B cell (primary cell): ENCODE measurements around the gene LRTM2. TPM values are rescaled to one million over a fixed set of nuclear protein-coding genes. Genes with fewer than 3 reads are reported as not detected.

ENCODE experiments used
- ATAC-seq: fragments of 200-7000 bp; cut with Tn5 transposase; one replicate; pipeline ENCODE4 v1.10.0; 2021; ENCODE audit warnings: low read depth, mild to moderate bottlenecking, moderate number of reproducible peaks, moderate library complexity
- CTCF ChIA-PET: fragments of 350-600 bp; sonication (Branson Sonifier 250); formaldehyde crosslinking; loops from one replicate; lab custom pipeline; 2021; ENCODE audit warnings: antibody characterized with exemption, inconsistent platforms; lab: Charles Lee
- POLR2A ChIA-PET: fragments of 350-600 bp; sonication (Branson Sonifier 250); formaldehyde crosslinking; loops from one replicate; lab custom pipeline; 2021; ENCODE audit warnings: antibody characterized with exemption; lab: Charles Lee
- DNase-seq: peaks from one replicate; pipeline ENCODE4 v3.0.0; 2013
- H2AFZ ChIP-seq: 2 replicates; pipeline ENCODE4 v1.6.1; 2012; ENCODE audit warnings: mild to moderate bottlenecking, low read depth, low read length; ENCODE audit not compliant: insufficient read depth, poor library complexity, severe bottlenecking
- H3K27ac ChIP-seq, 2 donors: 1 replicate in 1 of 2; 2 replicates in 1 of 2; pipeline ENCODE4 v1.5.1; 2012 to 2013; ENCODE audit warnings: low read length in 2 of 2, mild to moderate bottlenecking in 2 of 2, moderate library complexity in 1 of 2
- H3K27me3 ChIP-seq, 4 experiments: fragments of 200-600 bp in 1 of 4; sonication (generic) in 1 of 4; replicated peaks in 1 of 4; 1 replicate in 2 of 4; 2 replicates in 2 of 4; pipeline versions ENCODE4 v1.6.1 to v1.7.0; 2013 to 2016; ENCODE audit warnings: low read length in 3 of 4, mild to moderate bottlenecking in 2 of 4, mixed read lengths in 1 of 4, moderate library complexity in 1 of 4; ENCODE audit not compliant: insufficient read depth in 4 of 4, control insufficient read depth in 3 of 4; ENCODE audit errors: control extremely low read depth in 1 of 4
- H3K36me3 ChIP-seq, 2 experiments: replicated peaks in 1 of 2; 1 replicate in 1 of 2; 2 replicates in 1 of 2; pipeline versions ENCODE4 v1.6.1 to v1.7.1; 2013; ENCODE audit warnings: low read length in 1 of 2; ENCODE audit not compliant: insufficient read depth in 2 of 2, control insufficient read depth in 1 of 2; ENCODE audit errors: control extremely low read depth in 1 of 2, extremely low read depth in 1 of 2
- H3K4me1 ChIP-seq, 2 donors: fragments of 200-600 bp in 1 of 2; sonication (generic) in 1 of 2; 1 replicate in 1 of 2; 2 replicates in 1 of 2; pipeline versions ENCODE4 v1.5.1 to v1.6.1; 2013 to 2017; ENCODE audit warnings: low read length in 2 of 2; ENCODE audit not compliant: control insufficient read depth in 2 of 2, insufficient read depth in 2 of 2
- H3K4me2 ChIP-seq: replicated peaks from 2 replicates; pipeline ENCODE3; 2012; ENCODE audit warnings: mild to moderate bottlenecking, low read depth, low read length; ENCODE audit not compliant: poor library complexity, severe bottlenecking
- H3K4me3 ChIP-seq, 5 experiments: fragments of 200-600 bp in 1 of 5; sonication (generic) in 1 of 5; 1 replicate in 3 of 5; 2 replicates in 2 of 5; pipeline versions ENCODE4 v1.5.1 to v1.7.0; 2011 to 2016; ENCODE audit warnings: low read length in 4 of 5, mild to moderate bottlenecking in 4 of 5, low read depth in 2 of 5, control low read depth in 1 of 5, moderate library complexity in 1 of 5; ENCODE audit not compliant: insufficient read depth in 1 of 5; ENCODE audit errors: control extremely low read depth in 1 of 5, extremely low read depth in 1 of 5
- H3K79me2 ChIP-seq: fragments of 200-600 bp; sonication (generic); one replicate; pipeline ENCODE4 v1.6.0; 2016; ENCODE audit warnings: low read length; ENCODE audit not compliant: control insufficient read depth, insufficient read depth
- H3K9ac ChIP-seq: fragments of 200-600 bp; sonication (generic); 2 replicates; pipeline ENCODE4 v1.6.1; 2017; ENCODE audit warnings: mild to moderate bottlenecking, low read length, moderate library complexity
- H3K9me3 ChIP-seq, 3 donors: one replicate each; pipeline versions ENCODE4 v1.6.1 to v1.7.1; 2013; ENCODE audit warnings: low read length in 2 of 3; ENCODE audit not compliant: control insufficient read depth in 2 of 3, insufficient read depth in 1 of 3; ENCODE audit errors: control extremely low read depth in 1 of 3
- H4K20me1 ChIP-seq: 2 replicates; pipeline ENCODE4 v1.6.0; 2012; ENCODE audit warnings: mild to moderate bottlenecking, low read length; ENCODE audit not compliant: insufficient read depth, control insufficient read depth, poor library complexity, severe bottlenecking
- H3K27ac Mint-ChIP-seq: one replicate; pipeline ENCODE4 v1.8.0; 2021; ENCODE audit warnings: mixed read lengths
- H3K27me3 Mint-ChIP-seq: one replicate; pipeline ENCODE4 v1.8.0; 2021; ENCODE audit warnings: mixed read lengths
- H3K4me1 Mint-ChIP-seq: one replicate; pipeline ENCODE4 v1.8.0; 2021; ENCODE audit warnings: mixed read lengths
- H3K4me3 Mint-ChIP-seq: one replicate; pipeline ENCODE4 v1.8.0; 2021; ENCODE audit warnings: mixed read lengths
- H3K9me3 Mint-ChIP-seq: one replicate; pipeline ENCODE4 v1.8.0; 2022; ENCODE audit warnings: mixed read lengths; ENCODE audit not compliant: insufficient read depth
- CTCF ChIP-seq: fragments of 200-600 bp; IDR thresholded peaks from one replicate; pipeline ENCODE4 v1.8.0; 2022; ENCODE audit warnings: antibody characterized with exemption, mild to moderate bottlenecking
- EZH2 ChIP-seq: IDR thresholded peaks from 2 replicates; pipeline ENCODE4 v1.6.1; 2012; ENCODE audit warnings: borderline replicate concordance, low read depth, mild to moderate bottlenecking, moderate library complexity, low read length; ENCODE audit not compliant: insufficient read depth, poor library complexity, severe bottlenecking
- WGBS: methylation state at CpG from one replicate; pipeline ENCODE4 v1.1.5; 2013; ENCODE audit warnings: missing lambda C conversion rate; ENCODE audit not compliant: insufficient coverage; 5-methylcytosine and 5-hydroxymethylcytosine counted together
- intact Hi-C: fragments of 100-400 bp; cut with micrococcal nuclease; formaldehyde crosslinking; loops from one replicate; pipeline ENCODE4 v1.10.0; 2022
- polyA plus RNA-seq: library from polyadenylated mRNA; depleted of rRNA; stranded (reverse); fragments of >200 nt; gene quantifications from 2 replicates; pipeline ENCODE4 v1.2.3, GENCODE V29; 2012
- total RNA-seq, 2 donors: library from RNA; stranded (reverse); fragments of 120-200 nt in 1 of 2; gene quantifications; 1 replicate in 1 of 2; 2 replicates in 1 of 2; pipeline versions ENCODE4 v1.2.3 to v1.2.4, GENCODE V29; 2013 to 2022

The LRTM2 gene
- total and polyA plus RNA-seq, 2 donors (not counting 1 experiment from before 2014, with no cell fraction given): not detected

GRCh38 chr12:1862973-1863372, 42.6 kb downstream of the LRTM2 start:
- no peak for TF ChIP-seq CTCF
- TF ChIP-seq EZH2: no peak
- ChIA-PET CTCF (interaction anchor here (1.0 kb wide), 1 partner anchor 77 kb away, joined by 3 read pairs; no protein-coding TSS in a partner anchor), POLR2A (no interaction called here)

GRCh38 chr12:1863823-1864222, 43.5 kb downstream of the LRTM2 start:
- H3K79me2 ChIP-seq: no peaks in the 10 kb centered on the region
- H3K4me1 ChIP-seq: no peaks in the 10 kb centered on the region
- Mint-ChIP-seq H3K4me1 (no peaks in the 10 kb centered on the region), H3K27ac (no peak overlapping the region), H3K4me3 (no peak overlapping the region), H3K9me3 (no peaks in the 10 kb centered on the region), H3K27me3 (peaks cover 37% of the 10 kb centered on the region)
- intact Hi-C loops: no loop called here
- 95% methylated on average over 15 of the region's 16 CpGs for whole genome bisulfite sequencing
- H3K9ac ChIP-seq: no peak overlapping the region
- ATAC-seq (no peak), DNase-seq (no peak)
- H2AFZ ChIP-seq: no peak overlapping the region
- no peaks in the 10 kb centered on the region for H3K36me3 ChIP-seq
- H3K4me3 ChIP-seq: no peak overlapping the region
- no peak overlapping the region for H3K27ac ChIP-seq
- TF ChIP-seq CTCF (no peak), EZH2 (no peak)
- peaks cover 0 to 6% (median 4%) of the 10 kb centered on the region in 4 experiments for H3K27me3 ChIP-seq
- POLR2A ChIA-PET: no interaction called here
- H3K9me3 ChIP-seq: peaks cover 0 to 12% (median 2%) of the 10 kb centered on the region in 3 donors
- H3K4me2 ChIP-seq: no peak overlapping the region
- CTCF ChIA-PET: no interaction called here
- H4K20me1 ChIP-seq: no peaks in the 10 kb centered on the region

More at GRCh38 chr12:1862973-1863372, 42.6 kb downstream of the LRTM2 start:
- H3K9ac ChIP-seq: no peak overlapping the region
- H3K79me2 ChIP-seq: no peaks in the 10 kb centered on the region
- no peak overlapping the region for H3K4me3 ChIP-seq
- no peaks in the 10 kb centered on the region for H3K4me1 ChIP-seq
- no peak overlapping the region for H2AFZ ChIP-seq
- H3K4me1 Mint-ChIP-seq: no peaks in the 10 kb centered on the region
- H3K9me3 Mint-ChIP-seq: no peaks in the 10 kb centered on the region
- ATAC-seq (no peak), DNase-seq (no peak)
- intact Hi-C loops: no loop called here
- peaks cover 0 to 15% (median 2%) of the 10 kb centered on the region in 3 donors for H3K9me3 ChIP-seq
- no peaks in the 10 kb centered on the region for H3K36me3 ChIP-seq
- H3K27ac ChIP-seq: no peak overlapping the region
- no peak overlapping the region for H3K4me2 ChIP-seq
- peaks cover 32% of the 10 kb centered on the region for H3K27me3 Mint-ChIP-seq
- H3K27ac Mint-ChIP-seq: no peak overlapping the region
- peaks cover 0 to 6% (median 4%) of the 10 kb centered on the region in 4 experiments for H3K27me3 ChIP-seq
- no peak overlapping the region for H3K4me3 Mint-ChIP-seq
- no peaks in the 10 kb centered on the region for H4K20me1 ChIP-seq
